GM12872 (cell line): Measurements from ENCODE around the gene SMARCD1.

Source experiments
- TF ChIP-seq, protein P1 (sequence below): IDR thresholded peaks from 3 replicates; pipeline ENCODE4 v1.5.1; 2011; ENCODE audit warnings: low read depth, mild to moderate bottlenecking, low read length, moderate library complexity; ENCODE audit not compliant: insufficient read depth

SMARCD1 gene

DNA sequence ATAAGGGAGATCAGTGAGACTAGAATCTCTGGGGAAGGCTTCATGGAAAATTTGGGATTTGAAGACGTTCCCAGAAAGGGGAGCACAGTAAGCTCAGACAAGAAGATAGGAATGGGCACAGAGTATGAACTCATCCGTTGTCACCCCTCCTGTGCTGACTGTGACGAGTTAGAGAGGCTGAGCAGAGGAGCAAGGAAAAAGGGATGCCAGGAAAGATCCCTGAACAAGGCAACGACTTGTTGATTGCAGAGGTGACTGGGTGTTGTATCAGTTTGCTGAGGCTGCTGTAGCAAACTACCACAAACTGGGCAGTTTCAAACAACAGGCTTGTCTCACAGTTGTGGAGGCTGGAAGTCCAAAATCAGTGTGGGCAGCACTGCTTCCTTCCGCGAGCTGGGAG, 12.8 kb downstream of the SMARCD1 start:
- TF ChIP-seq, protein P1, sequence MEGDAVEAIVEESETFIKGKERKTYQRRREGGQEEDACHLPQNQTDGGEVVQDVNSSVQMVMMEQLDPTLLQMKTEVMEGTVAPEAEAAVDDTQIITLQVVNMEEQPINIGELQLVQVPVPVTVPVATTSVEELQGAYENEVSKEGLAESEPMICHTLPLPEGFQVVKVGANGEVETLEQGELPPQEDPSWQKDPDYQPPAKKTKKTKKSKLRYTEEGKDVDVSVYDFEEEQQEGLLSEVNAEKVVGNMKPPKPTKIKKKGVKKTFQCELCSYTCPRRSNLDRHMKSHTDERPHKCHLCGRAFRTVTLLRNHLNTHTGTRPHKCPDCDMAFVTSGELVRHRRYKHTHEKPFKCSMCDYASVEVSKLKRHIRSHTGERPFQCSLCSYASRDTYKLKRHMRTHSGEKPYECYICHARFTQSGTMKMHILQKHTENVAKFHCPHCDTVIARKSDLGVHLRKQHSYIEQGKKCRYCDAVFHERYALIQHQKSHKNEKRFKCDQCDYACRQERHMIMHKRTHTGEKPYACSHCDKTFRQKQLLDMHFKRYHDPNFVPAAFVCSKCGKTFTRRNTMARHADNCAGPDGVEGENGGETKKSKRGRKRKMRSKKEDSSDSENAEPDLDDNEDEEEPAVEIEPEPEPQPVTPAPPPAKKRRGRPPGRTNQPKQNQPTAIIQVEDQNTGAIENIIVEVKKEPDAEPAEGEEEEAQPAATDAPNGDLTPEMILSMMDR, result no peak

DNA sequence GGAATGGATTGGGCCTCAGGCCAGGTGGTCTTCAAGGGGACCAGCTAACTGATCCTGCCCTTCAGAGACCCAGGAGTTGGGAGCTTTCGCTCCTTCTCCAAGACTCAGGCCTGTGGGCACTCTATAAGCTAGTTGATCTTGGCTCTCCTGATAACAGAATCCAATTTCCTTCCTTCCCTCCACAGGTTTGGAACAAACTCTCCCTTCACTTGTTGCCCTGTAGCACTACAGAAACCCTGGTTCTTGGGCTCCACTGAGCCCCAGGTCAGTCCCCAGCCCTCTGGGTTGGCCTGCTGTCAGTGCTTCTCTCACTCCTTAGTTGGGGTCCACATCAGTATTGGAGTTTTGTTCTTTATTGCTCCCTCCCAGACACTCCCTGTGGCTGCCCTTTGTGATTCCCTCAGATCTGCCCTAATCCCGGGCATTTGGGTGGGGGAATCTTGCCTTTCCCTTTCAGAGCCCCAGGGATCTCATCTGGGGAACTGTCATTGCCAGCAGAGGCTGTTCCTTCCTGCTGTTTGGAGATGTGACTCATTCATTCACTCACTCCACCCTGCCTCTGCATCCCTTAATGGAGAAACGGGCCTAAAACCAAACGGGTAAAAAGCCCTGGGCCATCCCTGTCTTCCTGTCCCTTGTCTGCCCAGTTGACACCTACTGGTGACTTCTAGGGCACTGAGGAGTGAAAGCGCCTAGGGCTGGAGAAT, 14.3 kb downstream of the SMARCD1 start:
- TF ChIP-seq, protein P1, result no peak

DNA sequence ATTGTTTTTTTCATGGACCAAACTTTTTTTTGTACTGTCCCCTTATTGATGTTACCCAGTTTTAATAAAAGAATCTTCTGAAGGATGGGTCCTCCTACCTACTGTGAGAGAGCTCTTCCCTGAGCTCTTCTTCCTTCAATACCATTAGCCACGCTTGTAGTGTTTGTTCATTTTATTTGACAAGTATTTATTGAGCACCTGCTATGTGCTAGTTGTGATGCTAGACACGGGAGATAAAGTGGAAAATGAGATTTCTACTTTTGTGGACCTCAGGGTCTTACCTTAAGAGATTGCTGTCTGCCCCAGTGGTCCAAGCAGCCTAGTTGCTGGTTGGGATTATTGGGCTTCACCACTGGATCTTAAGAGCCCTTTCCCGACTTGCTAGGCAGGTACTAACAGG, 15.4 kb downstream of the SMARCD1 start:
- TF ChIP-seq, protein P1, result no peak

DNA sequence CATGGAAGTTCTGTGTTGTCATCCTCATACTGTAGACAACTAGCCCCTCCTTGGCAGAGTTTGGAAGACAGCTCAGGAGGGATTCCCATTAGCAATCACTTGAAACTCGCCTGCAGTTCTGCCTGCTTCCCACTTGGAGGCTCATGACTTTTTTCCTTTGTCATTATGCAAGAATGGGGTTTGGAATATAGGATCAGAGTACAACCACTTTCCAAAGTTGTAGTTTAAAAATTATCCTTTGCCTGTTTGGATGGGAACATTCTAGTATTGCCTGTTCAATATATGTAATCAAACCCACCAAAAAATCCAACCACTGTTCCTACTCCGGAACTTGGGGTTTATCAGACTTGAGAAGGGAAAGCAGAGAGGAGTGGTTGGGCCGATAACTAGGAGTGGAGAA, 16.5 kb downstream of the SMARCD1 start:
- TF ChIP-seq, protein P1, result peak; percentile 36; the same call in 1 of the 3 replicates

DNA sequence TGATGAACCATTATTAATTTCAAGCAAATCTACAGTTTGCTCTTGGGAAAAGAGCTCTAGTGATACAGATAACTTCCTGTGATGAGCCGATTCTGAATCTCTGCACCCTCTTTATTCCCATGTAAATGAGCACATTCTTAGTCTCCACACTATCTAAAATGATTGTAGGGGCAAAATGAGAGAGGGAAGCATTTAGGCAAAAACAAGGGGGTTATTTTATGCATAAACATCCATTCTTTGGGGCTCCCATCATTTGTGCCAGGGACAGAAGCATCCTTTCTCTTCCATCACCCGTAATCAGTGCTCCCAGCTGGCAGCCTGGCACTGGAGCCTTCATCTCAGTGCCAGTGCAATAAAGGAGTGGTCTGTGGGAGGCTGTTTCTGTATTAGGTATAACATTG, 17.0 kb downstream of the SMARCD1 start:
- TF ChIP-seq, protein P1, result no peak

DNA sequence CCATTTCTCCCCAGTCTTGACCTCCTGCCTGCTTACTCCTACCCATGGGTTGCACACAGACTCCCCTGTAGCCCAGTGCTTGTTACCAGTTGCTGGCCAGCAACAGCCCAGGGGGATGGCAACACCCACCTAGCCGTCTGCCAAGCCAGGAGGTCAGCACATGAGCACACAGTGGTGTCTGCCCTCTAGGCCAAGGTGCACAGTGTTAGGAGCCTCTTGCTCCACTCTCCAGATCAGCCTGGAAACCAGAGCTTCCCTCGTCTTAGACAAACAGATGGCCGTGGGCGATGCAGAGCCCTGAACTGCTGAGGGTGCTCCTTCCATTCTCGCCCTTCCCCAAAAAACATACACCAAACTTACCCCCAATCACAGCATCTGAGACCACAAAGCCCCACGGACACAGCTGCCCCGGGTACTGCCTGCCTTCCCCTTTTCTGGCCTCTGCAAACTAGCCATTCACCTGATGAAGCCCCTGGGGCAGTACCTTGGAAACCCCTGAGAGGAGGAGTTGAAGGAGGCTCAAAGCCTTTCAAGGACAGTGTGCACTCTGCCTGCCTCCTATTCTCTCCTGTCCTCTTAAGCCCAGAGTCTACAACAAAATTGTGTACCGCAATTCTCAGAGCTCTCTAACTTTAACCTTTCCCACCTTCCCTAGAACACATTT, 17.6 kb downstream of the SMARCD1 start:
- TF ChIP-seq, protein P1, result no peak

DNA sequence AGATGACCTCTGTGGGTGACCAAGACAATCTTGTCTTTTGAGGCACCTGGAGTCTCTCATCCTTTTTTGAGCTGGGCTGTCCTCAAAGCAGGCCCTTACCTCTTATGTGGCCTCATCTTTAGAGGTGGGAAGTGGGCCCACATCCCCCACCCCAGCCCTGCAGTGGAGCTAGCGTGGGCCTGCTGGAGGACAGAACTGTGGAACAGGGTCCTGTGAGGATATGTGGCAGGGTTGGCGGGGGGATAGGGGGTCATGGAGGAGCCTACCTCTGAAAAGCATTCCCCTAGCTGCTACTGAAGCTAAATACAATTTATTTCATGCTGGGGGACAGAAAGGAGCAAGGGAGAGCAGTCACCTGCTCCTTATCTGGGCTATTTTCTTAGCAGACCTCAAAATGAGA, 18.2 kb downstream of the SMARCD1 start:
- TF ChIP-seq, protein P1, result no peak
